Myocyte (in vitro differentiated cells): ENCODE measurements around the gene TNFAIP2. TPM values are rescaled to one million over a fixed set of nuclear protein-coding genes. Genes with fewer than 3 reads are reported as not detected.

Source experiments
- DNase-seq: peaks from one replicate; pipeline ENCODE4 v3.0.0-alpha.2; 2012; ENCODE audit warnings: low read depth
- total RNA-seq: library from RNA; depleted of rRNA; stranded (reverse); fragments of >200 nt; gene quantifications from 2 replicates; pipeline ENCODE4 v1.2.3, GENCODE V29; 2014

Gene TNFAIP2
- total RNA-seq, 1 donor from 2014 or later = 76.6 TPM

GRCh38 chr14:103121846-103122584 lies 1.2 kb upstream of the TNFAIP2 start:
- no peak for DNase-seq

- DNase-seq = no peak
Measured at GRCh38 chr14:103122585-103122946, 695 bp upstream of the TNFAIP2 start.

DNA sequence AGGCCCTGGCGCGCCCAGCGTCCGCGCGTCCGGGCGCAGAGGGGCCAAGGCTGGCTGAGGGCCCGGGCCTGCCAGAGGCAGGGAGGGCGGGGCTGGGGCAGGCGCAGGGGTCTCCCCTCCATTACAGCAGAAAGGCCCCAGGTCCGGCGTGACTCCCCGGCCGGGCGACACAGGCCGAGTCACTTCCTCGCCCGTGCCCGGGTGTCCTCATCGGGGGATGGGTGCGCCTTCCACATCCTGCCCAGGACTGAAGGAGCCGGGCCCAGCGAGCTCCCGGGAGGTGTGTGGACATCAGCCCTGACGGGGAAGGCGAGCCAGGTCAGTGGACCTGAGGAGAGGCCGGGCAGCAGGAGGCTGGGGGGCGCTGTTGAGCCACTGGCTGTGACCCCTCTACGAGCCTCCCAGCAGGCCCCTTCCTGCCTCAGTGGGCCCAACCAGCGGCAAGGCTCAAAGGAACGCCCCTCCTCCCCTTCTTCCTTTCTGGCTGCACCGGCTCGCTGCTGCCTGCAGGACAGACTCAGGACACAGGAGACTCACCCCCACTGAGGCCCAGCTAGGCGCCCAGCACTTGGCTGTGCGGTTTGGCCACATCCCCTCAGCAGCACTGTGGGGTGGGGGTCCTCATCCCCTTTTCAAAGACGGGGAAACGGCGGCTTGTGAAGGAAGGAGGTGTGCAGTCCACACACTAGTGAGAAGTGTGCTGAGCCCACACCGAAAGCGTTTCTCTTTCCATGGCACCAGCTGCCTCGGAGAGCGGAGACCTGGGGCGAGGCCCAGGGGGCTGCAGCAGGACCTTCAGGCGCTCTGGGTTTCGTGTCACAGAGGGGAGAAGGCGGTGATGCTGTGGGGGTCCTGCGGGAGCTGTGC lies 606 bp downstream of the TNFAIP2 start:
- DNase-seq = no peak

GRCh38 chr14:103124501-103125001 lies 1.3 kb downstream of the TNFAIP2 start:
- no peak for DNase-seq

- DNase-seq = no peak
Measured at GRCh38 chr14:103125098-103126070, 2.1 kb downstream of the TNFAIP2 start.

GRCh38 chr14:103126088-103126872 lies 3.0 kb downstream of the TNFAIP2 start:
- DNase-seq = no peak

- no peak for DNase-seq
Measured at GRCh38 chr14:103126873-103127304, 3.6 kb downstream of the TNFAIP2 start.

GRCh38 chr14:103127356-103127755 lies 4.1 kb downstream of the TNFAIP2 start:
- DNase-seq = no peak

DNA sequence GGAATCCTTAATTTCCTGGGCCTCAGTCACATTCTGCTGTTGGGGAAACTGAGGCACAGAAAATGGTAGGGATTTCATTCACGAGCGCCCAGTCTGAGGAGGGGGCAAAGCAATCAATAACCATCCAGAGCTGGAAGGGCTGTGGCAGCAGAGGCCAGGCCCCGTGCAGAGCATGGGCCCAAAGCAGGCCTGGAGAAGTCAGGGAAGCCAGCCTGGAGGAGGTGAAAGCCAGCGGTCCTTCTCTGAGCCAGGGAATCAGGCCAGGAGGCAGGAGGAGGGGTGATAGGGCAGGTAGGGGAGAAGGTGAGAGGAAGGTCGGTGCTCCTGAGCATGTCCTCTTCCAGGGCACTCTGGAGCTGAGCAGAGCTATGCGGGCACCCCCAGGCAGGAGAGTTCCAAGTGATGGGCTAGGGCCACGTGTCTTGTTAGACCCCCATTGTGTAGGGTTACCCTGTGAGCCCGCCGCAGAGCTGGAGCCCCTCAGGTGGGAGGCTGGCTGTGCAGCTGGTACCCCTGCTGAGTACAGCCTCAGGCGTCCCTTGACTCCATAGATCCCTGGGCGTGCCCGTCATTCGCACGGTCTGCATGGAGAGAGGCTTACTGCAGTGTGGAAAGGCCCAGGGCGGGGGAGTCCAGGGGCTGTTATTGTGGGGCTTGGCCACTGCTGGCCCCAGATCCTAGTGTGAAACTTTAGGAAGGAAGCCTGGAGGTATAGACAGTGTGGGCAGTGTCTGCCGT lies 4.8 kb downstream of the TNFAIP2 start:
- no peak for DNase-seq

DNA sequence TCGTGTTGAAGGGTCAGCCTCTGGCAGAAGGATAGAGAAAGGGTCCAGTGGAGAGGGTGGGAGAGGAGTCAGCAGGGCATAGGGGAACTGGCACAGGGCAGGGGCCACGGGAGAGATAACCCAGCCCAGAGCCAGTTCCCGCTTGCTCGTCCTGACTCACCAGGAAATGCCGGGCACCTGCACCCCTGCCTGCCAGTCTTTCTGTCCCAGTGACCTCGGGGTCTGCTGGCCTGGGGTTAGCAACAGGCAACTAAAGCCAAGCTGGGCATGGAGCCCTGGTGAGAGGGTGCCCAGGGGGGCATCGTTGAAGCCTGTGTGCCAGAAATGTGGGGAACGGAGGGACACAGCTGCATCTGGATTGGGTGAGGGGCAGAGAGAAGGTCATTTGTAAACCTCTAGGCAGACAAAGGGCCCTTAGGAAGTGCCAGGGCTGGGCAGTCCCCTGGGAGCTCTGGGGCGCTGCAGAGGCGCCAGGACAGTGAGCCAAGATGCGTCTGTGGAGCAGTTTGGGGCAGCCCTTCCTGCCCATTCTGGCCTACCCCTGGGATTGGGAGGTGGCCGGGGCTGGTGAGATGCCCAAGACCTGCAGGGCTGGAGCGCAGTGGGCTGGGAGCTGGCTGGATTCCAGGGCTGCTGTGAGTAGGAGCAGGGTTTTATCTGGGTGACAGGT lies 5.5 kb downstream of the TNFAIP2 start:
- no peak for DNase-seq

DNA sequence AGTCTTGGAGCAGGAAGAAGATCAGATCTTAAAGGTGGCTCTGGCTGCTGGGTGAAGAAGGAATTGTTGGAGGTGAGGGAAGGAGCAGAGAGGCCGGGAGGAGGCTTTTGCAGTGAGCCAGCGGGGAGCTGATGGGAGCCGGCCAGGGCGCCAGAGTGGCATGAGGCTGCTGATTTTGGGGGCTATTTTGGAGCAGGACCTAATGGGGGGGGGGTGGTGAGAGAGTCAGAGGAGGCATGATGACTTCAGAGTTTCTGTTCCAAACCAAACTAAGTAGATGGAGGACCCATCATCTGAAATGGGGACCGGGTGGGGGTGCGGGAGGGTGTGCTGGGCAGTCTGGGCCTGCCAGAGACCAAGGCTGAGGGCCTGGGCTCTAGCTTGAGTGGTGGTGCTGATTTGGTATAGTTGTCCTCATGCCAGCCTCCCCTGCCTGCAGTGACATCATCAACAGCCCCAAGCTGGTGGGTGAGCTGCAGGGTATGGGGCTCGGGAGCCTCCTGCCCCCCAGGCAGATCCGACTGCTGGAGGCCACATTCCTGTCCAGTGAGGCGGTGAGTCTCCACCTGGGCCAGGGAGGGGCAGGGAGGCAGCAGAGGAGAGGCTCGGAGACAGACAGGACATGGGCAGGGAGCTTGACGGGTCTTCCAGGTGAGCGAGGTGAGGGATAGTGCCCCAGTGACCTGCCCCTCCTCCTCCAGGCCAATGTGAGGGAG lies 6.2 kb downstream of the TNFAIP2 start:
- no peak for DNase-seq

DNA sequence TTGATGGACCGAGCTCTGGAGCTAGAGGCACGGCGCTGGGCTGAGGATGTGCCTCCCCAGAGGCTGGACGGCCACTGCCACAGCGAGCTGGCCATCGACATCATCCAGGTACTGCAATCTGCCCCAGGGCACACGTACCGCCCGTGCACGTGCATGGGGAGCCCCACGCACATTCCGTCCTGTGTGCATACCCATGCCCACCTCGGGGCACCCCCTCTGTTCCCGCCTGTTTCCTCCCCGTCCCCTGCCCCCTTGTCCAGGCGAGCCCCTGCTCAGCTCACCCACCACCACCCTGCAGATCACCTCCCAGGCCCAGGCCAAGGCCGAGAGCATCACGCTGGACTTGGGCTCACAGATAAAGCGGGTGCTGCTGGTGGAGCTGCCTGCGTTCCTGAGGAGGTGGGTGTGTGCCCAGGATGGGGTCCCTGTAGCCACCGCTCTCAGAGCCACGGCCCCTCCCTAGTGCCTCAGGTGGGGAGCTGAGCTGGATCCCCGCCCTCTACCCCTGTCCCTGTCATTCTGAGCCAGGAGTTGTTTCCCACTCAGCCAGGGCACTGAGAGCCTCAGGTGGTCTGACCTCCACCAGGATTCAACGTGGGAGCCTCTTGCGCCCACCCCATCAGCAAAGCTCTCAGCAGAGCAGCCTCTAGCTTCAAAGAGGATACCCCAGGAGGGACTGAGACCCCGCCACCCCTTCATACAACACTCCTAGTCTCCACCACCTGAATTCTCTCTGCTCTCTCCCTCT lies 6.9 kb downstream of the TNFAIP2 start:
- no peak for DNase-seq

DNA sequence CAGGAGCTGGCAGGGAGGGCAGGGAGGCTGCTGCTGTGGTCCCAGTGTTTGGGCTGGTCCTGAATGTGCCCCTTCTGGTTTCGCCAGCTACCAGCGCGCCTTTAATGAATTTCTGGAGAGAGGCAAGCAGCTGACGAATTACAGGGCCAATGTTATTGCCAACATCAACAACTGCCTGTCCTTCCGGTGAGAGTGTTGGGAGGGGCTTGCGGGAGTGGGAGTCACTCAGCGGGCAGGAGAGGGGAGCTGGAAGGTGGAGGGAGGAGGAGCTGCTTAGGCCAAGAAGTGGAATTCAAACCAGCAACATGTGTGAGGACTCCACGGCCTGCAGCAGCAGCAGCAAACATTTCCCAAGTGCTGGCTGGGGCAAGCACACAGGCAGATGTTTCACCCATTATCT lies 7.7 kb downstream of the TNFAIP2 start:
- DNase-seq = peak; percentile 87

DNA sequence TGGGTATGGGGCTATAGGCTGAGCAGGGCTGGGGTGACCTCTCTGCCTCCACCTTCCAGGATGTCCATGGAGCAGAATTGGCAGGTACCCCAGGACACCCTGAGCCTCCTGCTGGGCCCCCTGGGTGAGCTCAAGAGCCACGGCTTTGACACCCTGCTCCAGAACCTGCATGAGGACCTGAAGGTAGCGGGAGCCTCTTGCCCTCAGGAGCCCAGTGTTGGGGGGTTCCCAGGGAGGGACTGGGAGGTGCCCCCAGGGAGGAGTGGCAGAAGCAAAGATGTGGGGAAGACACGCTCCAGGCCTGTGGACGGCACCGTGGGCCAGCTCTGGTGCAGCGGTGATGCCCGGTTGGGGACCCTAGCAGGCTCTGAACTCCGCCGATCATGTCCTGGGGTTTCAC lies 8.3 kb downstream of the TNFAIP2 start:
- no peak for DNase-seq

DNA sequence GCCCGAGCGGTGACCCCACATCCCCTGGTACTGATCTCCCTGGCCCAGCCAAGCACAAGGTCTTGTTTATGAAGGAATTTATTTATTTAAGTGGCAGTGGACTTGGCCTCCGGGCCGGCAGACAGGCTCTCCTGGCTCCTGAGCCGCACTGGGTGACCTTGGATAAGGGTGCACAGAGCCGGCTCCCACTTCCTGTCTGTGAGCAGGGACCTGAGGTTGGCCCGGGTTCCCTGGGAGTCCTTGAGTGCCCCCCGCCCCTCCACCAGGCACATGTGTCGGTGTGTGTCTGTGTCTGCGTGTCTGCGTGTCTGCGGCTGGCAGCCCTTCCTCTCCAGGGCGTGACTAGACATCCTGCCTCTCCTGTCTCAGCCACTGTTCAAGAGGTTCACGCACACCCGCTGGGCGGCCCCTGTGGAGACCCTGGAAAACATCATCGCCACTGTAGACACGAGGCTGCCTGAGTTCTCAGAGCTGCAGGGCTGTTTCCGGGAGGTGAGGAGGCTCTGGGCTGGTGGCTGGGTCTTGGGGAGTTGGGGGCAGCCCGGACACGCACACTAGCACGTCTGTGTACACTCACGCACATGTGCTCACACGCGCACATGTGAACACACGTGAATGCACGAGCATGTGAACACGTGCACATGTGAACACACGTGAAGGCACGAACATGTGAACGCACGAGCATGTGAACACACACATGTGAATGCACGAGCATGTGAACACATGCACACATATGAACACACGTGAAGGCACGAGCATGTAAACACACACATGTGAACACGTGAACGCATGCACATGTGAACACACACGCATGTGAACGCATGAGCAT lies 9.3 kb downstream of the TNFAIP2 start:
- DNase-seq = no peak

DNA sequence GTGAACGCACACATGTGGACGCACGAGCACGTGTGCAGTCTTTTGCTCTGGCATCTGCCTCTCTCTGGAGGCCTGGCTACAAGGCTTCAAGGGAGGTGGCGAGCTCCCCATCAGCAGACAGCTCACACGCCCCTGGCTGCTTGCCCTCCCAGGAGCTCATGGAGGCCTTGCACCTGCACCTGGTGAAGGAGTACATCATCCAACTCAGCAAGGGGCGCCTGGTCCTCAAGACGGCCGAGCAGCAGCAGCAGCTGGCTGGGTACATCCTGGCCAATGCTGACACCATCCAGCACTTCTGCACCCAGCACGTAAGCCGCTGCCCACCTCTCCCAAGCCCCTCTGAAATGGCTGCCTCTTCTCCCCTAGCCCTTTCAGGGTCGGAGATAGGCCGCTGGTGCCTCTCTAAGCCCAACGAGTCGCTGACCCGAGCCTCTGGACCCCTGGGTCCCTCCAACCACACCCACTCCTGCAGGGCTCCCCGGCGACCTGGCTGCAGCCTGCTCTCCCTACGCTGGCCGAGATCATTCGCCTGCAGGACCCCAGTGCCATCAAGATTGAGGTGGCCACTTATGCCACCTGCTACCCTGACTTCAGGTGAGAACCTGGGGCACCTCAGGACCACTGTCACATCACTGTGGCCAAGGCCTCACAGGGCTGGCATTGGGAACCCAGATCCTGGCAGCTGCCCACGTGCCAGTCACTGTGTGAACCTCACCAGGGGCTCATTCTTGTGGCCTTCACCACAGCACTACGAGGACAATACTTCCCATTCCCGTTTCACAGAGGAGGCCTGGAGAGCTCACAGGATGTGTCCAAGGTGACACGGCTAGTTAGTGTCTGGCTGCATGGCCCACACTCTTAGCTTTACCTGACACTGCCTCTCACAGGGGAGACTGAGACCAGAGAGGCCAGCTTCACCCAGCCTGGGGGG lies 10.2 kb downstream of the TNFAIP2 start:
- no peak for DNase-seq
